ENCODE data around the gene PDE7B. TPM values are rescaled to one million over a fixed set of nuclear protein-coding genes. Genes with fewer than 3 reads are reported as not detected.

Gene PDE7B
- total and polyA plus RNA-seq, 2 of the 13 experiments (the other 11 are each of a cell fraction or from before 2014, with no cell fraction given), result not detected

DNA sequence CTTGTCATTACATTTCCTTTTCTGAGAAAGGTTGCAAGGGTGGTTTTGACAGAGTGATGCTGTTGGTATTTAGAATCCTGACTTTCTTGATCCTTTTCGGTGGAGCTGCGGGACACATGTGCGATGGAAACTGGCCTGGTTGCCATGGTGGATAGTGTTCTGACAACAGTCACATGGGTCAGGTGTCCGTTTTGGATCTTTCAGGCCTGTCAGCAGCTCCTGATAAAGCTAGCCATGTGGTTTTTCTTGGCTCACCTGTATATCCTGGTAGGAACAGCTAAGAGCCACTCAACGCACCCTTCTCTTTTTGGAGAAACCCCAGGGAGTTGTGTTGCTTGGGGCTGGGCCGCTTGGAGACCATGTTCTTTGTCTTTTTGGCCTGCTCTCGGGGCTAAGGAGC lies 221.2 kb downstream of the PDE7B start (continued):
- TF ChIP-seq, protein P1, sequence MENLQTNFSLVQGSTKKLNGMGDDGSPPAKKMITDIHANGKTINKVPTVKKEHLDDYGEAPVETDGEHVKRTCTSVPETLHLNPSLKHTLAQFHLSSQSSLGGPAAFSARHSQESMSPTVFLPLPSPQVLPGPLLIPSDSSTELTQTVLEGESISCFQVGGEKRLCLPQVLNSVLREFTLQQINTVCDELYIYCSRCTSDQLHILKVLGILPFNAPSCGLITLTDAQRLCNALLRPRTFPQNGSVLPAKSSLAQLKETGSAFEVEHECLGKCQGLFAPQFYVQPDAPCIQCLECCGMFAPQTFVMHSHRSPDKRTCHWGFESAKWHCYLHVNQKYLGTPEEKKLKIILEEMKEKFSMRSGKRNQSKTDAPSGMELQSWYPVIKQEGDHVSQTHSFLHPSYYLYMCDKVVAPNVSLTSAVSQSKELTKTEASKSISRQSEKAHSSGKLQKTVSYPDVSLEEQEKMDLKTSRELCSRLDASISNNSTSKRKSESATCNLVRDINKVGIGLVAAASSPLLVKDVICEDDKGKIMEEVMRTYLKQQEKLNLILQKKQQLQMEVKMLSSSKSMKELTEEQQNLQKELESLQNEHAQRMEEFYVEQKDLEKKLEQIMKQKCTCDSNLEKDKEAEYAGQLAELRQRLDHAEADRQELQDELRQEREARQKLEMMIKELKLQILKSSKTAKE (CRISPR knock-in tag; IDR thresholded peaks at IDR 0.05; ENCODE audit: borderline replicate concordance), result no peak
- TF ChIP-seq, protein P2, sequence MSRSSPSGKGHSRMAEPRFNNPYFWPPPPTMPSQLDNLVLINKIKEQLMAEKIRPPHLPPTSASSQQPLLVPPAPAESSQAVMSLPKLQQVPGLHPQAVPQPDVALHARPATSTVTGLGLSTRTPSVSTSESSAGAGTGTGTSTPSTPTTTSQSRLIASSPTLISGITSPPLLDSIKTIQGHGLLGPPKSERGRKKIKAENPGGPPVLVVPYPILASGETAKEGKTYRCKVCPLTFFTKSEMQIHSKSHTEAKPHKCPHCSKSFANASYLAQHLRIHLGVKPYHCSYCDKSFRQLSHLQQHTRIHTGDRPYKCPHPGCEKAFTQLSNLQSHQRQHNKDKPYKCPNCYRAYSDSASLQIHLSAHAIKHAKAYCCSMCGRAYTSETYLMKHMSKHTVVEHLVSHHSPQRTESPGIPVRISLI (CRISPR knock-in tag; IDR thresholded peaks at IDR 0.05; ENCODE audit: borderline replicate concordance), result no peak
- TF ChIP-seq, protein P3, sequence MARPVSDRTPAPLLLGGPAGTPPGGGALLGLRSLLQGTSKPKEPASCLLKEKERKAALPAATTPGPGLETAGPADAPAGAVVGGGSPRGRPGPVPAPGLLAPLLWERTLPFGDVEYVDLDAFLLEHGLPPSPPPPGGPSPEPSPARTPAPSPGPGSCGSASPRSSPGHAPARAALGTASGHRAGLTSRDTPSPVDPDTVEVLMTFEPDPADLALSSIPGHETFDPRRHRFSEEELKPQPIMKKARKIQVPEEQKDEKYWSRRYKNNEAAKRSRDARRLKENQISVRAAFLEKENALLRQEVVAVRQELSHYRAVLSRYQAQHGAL (CRISPR knock-in tag; IDR thresholded peaks at IDR 0.05; ENCODE audit: not compliant biosample characterization), result no peak

DNA sequence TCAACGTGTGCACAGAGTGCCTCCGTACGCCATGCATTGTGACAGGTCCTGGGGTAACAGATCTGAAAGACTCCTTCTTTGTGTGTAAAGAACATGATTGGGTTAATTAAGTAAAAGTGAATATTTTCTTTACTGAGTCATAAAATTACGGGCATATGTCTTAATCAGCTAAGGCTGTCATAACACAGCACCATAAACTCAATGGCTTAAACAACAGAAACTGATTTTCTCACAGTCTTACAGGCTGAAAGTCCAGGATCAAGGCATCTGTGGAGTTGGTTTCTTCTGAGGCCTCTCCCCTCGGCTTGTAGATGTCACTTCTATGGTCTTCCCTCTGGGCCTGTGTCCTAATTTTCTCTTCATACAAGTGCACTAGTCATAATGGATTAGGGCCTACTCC lies 221.7 kb downstream of the PDE7B start:
- Histone ChIP-seq H4K20me1 (ENCODE audit: insufficient read depth, low read length) (no peaks in the 10 kb centered on the region), H3K27ac (ENCODE audit: extremely low read length, insufficient read depth, low read length) (no peak overlapping the region), H3K9ac (ENCODE audit: insufficient read depth, low read depth, low read length) (no peak overlapping the region), H3K27me3 (ENCODE audit: control insufficient read depth in 1 of 2, insufficient read depth in 2 of 2, low read length in 2 of 2) (no peaks in the 10 kb centered on the region; a peak in 1 of 5 replicates), H2AFZ (ENCODE audit: low read length) (no peak overlapping the region), H3K4me1 (ENCODE audit: insufficient read depth, low read length) (no peaks in the 10 kb centered on the region), H3K36me3 (replicated peaks in 1 of 2; ENCODE audit: control insufficient read depth in 1 of 2, insufficient read depth in 2 of 2, low read length in 2 of 2) (no peaks in the 10 kb centered on the region), H3K4me2 (ENCODE audit: low read depth, low read length) (no peak overlapping the region), H3K9me3 (ENCODE audit: low read length) (no peaks in the 10 kb centered on the region), H3K4me3 (replicated peaks in 1 of 3; ENCODE audit: insufficient read depth in 1 of 3, low read depth in 2 of 3, low read length in 3 of 3) (no peak overlapping the region), H3K79me2 (ENCODE audit: insufficient read depth, low read length) (no peaks in the 10 kb centered on the region)
- ChIA-PET POLR2A (no interaction called here), CTCF (ENCODE audit: low intra/inter-chr PET ratio, low total read pairs) (no interaction called here)
- 42% methylated on average over 5 of the region's 5 CpGs for WGBS (ENCODE audit: low lambda C conversion rate)
- intact Hi-C loops (cut with micrococcal nuclease; ENCODE audit: unreplicated experiment), result no loop called here
- ATAC-seq (no peak), FAIRE-seq (no peak), DNase-seq (ENCODE audit: low spot score) (no peak)
- in situ Hi-C loops (cut with HindIII; ENCODE audit: extremely low pct_ligation_motif_present, low pct_unique_long_range_greater_than_20kb), result no loop called here
- no TSS peak for BruUV-seq (replicated peaks)
- no peak for TF ChIP-seq GATAD2A (CRISPR knock-in tag; IDR thresholded peaks at IDR 0.05)
- TF ChIP-seq SIN3B (IDR thresholded peaks at IDR 0.05; ENCODE audit: low read length), result no peak
- TF ChIP-seq ZNF570 (CRISPR knock-in tag; IDR thresholded peaks at IDR 0.05; ENCODE audit: borderline replicate concordance), result no peak
- TF ChIP-seq ZNF430 (CRISPR knock-in tag; IDR thresholded peaks at IDR 0.05), result no peak
- TF ChIP-seq, protein P4, sequence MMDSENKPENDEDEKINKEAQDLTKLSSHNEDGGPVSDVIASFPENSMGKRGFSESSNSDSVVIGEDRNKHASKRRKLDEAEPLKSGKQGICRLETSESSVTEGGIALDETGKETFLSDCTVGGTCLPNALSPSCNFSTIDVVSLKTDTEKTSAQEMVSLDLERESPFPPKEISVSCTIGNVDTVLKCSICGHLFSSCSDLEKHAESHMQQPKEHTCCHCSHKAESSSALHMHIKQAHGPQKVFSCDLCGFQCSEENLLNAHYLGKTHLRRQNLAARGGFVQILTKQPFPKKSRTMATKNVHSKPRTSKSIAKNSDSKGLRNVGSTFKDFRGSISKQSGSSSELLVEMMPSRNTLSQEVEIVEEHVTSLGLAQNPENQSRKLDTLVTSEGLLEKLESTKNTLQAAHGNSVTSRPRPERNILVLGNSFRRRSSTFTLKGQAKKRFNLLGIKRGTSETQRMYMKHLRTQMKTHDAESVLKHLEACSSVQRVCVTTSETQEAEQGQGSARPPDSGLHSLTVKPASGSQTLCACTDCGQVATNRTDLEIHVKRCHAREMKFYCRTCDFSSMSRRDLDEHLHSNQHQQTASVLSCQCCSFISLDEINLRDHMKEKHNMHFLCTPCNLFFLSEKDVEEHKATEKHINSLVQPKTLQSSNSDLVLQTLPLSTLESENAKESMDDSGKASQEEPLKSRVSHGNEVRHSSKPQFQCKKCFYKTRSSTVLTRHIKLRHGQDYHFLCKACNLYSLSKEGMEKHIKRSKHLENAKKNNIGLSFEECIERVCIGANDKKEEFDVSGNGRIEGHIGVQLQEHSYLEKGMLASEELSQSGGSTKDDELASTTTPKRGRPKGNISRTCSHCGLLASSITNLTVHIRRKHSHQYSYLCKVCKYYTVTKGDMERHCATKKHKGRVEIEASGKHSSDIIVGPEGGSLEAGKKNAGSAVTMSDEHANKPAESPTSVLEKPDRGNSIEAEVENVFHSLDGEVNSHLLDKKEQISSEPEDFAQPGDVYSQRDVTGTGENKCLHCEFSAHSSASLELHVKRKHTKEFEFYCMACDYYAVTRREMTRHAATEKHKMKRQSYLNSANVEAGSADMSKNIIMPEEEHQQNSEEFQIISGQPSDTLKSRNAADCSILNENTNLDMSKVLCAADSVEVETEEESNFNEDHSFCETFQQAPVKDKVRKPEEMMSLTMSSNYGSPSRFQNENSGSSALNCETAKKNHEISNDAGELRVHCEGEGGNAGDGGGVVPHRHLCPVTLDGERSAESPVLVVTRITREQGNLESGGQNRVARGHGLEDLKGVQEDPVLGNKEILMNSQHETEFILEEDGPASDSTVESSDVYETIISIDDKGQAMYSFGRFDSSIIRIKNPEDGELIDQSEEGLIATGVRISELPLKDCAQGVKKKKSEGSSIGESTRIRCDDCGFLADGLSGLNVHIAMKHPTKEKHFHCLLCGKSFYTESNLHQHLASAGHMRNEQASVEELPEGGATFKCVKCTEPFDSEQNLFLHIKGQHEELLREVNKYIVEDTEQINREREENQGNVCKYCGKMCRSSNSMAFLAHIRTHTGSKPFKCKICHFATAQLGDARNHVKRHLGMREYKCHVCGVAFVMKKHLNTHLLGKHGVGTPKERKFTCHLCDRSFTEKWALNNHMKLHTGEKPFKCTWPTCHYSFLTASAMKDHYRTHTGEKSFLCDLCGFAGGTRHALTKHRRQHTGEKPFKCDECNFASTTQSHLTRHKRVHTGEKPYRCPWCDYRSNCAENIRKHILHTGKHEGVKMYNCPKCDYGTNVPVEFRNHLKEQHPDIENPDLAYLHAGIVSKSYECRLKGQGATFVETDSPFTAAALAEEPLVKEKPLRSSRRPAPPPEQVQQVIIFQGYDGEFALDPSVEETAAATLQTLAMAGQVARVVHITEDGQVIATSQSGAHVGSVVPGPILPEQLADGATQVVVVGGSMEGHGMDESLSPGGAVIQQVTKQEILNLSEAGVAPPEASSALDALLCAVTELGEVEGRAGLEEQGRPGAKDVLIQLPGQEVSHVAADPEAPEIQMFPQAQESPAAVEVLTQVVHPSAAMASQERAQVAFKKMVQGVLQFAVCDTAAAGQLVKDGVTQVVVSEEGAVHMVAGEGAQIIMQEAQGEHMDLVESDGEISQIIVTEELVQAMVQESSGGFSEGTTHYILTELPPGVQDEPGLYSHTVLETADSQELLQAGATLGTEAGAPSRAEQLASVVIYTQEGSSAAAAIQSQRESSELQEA (CRISPR knock-in tag; IDR thresholded peaks at IDR 0.05; ENCODE audit: not compliant biosample characterization), result no peak
- TF ChIP-seq SRSF1 (optimal IDR thresholded peaks at IDR 0.05; ENCODE audit: low read depth, low read length), result no peak
- TF ChIP-seq JDP2 (CRISPR knock-in tag; IDR thresholded peaks at IDR 0.05; ENCODE audit: borderline replicate concordance), result no peak
- no peak for TF ChIP-seq ZNF781 (CRISPR knock-in tag; IDR thresholded peaks at IDR 0.05; ENCODE audit: borderline replicate concordance, not compliant biosample characterization)
